Suppressor macrophage treated with lipopolysaccharide for 1 hour (primary cell): ENCODE results near the gene IP6K2.
"Not testable (repeated sequence)": the region's sequence is repeated elsewhere in the genome, so short reads cannot be mapped to it uniquely, and the experiment has no call there.

Experiments used
- DNase-seq, 3 donors: peaks; one replicate each; pipeline ENCODE4 v3.0.0-alpha.2; 2020 to 2022

The IP6K2 gene, protein sequence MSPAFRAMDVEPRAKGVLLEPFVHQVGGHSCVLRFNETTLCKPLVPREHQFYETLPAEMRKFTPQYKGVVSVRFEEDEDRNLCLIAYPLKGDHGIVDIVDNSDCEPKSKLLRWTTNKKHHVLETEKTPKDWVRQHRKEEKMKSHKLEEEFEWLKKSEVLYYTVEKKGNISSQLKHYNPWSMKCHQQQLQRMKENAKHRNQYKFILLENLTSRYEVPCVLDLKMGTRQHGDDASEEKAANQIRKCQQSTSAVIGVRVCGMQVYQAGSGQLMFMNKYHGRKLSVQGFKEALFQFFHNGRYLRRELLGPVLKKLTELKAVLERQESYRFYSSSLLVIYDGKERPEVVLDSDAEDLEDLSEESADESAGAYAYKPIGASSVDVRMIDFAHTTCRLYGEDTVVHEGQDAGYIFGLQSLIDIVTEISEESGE

DNA sequence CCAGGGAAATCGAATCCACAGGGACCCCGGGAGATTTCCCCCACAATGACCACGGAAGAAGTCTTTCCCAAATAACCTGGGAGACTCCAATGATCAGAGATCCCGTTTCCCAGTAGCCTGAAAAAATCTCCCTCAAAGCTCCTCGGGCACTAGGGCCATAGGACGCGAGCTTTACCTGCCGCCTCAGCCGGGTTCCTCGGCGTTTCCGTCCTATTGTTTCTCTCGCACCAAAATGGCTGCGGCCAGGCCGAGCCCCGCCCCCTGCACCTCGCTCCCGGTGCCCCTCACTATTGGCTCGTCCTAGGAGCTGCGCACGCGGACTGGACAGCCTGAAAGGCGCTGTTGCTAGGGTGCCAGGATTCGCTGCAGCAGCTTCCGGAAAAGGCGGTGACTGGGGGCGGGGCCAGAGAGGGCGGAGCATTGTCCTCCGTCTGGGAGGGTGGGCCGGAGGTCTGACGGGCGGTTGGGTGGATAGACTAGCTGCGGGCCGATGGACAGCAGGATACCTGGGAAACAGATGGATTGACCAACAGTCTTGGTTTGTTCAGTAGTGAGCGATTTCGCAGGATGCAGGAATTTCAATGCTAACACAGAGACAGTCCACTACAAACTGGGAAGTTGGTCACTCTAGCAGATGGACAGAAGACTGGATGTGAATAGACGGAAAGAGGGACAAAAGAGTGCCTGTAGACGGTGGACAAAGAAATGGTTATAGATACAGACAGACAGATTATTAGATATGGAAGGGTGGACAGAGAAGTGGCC is at the start of gene IP6K2:
Gene IP6K2, minus strand, starts transcription at position 240 of the 765 bp plus-strand sequence. CDS start 21,930 bp downstream, outside the sequence.
- DNase-seq, result peak; percentile 99

DNA sequence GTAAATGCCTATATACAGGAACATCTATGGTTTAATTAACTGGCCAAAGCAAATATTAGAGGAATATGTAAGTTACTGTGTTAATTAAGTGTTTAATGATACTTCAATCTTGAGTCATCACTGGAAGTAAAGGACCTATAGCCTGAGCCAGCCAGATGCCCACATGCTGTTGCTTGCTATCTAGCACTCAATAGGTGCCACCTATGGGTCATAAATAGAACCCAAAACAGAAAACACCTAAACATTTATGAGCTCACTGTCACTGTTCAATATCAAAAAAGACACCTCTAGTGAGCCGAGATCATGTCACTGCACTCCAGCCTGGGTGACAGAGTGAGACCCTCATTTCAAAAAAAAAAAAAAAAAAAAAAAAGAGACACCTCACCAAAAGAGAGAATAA is 48.4 kb upstream of the IP6K2 start:
- peak in 2 of 3 donors; percentile 29 to 31 for DNase-seq

DNA sequence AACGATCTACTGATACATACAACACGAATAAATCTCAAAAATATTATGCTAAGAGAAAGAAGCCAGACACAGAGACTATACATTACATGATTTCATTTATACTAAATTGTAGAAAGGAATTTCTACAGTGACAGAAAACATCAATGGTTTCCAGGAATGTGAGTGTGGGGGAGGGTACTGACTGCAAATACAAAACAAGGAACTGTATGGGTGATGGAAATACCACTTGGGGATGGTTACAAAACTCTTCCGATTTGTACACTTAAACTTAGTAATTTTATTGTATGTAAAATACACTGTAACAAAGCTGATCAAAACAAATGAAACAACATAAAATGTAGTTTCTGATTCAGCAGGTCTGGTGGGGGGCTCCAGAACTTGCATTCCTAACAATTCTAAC is 45.8 kb upstream of the IP6K2 start:
- DNase-seq, result peak; percentile 34 to 60 (median 44)

DNA sequence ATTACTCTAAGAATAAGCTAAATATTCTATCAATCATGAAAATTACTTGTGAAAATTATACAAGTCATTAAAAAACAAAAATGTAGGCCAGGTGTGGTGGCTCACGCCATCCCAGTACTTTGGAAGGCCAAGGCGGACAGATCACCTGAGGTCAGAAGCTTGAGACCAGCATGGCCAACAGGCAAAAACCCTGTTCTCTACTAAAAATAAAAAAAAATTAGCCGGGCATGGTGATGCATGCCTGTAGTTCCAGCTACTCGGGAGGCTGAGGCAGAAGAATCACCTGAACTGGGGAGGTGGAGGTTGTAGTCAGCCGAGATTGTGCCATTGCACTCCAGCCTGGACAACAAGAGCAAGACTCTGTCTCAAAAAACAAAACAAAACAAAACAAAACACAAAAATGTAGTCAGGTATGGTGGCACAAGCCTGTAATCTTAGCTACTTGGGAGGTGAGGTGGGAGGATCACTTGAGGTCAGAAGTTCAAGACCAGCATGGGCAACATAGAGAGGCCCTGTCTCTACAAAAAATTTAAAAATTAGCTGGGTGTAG is 43.0 kb upstream of the IP6K2 start:
- DNase-seq, result not testable (repeated sequence)

DNA sequence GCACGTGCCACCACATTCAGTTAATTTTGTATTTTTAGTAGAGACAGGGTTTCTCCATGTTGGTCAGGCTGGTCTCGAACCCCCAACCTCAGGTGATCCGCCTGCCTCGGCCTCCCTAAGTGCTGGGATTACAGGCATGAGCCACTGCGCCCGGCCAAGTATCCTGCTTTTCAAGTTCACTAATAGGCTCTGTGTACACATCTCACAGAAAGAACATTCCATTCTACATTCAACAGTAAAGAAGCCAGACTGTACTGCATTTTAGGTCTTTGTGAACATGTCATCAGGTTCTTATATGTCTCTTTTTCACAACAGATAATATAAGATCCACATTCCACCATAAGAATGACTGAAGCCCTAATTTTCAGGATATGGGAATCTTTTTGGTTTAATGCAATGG is 42.5 kb upstream of the IP6K2 start:
- DNase-seq, result not testable (repeated sequence)

DNA sequence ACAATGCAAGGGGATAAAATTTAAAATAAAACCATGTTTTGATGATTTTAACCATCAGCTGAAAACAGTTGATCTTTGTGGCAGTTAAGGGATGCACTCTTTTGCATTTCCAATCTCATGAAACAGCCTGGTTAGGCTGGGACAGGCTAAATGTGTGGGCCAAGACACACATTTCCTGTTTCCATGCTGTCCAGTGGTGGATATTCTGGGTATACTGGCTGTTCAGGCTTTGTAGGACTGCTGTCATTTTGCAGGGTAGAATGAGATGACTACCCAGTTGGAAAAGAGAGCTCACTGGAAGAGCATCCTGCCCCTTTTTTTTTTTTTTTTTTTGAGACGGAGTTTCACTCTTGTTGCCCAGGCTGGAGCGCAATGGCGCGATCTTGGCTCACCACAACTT is 42.0 kb upstream of the IP6K2 start:
- DNase-seq, result no peak

DNA sequence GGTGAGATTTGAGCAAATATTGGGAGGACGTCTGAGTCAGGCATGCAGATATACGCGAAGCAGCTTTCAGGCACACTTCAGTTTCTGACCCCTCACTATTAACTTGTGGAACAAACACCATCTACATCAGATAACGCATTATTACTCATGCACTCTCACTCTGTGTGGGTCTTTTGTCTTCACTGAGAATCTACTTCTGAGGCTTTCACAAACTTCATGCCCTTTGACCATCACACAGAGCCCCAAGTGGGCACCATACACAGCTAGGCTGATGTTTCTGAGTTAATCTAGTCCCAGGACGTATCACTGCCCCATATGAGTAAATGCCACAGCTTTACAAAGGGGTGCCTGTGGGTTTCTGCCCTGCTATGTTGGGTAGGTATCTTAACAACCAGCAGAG is 39.6 kb upstream of the IP6K2 start:
- no peak for DNase-seq

DNA sequence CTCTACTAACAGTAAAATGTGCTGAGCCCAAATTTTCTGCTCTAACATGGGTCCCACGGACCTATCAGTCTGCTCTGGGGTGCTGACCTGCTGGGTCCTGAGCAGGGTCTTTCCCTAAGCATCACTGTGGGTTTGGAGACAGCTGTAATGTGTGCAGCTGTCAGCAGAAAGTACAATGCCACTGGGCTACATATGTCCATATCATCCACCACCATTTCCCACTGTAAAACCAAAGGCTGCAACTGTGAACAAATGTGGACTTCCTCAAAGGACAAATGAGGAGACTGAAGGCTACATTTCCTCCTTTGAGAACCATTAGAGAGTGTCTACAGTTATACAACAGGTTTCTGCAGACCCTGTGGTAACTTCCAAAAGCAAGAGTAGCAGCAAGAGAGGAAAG is 33.8 kb upstream of the IP6K2 start:
- peak; percentile 36 to 56 (median 44) for DNase-seq

DNA sequence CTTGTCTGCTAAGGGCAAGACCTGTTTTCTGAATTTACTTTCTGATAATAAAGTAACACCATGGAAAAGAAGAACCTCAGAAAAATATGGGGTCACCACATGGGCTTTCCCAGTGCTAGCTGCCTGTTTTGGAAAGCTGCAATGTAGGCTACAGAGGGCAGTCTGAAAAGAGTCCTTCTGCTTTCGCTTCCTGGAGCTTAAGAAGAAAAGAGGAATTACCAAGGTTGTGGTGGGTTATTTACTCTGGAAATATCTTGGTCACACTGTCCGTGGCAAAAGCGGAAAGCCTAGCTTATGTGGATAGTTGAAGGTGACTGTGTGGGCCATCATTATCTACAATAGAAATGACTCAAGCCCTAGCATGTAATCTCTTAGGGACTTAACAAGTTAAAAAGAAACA is 31.7 kb upstream of the IP6K2 start:
- peak; percentile 89 to 97 (median 96) for DNase-seq

DNA sequence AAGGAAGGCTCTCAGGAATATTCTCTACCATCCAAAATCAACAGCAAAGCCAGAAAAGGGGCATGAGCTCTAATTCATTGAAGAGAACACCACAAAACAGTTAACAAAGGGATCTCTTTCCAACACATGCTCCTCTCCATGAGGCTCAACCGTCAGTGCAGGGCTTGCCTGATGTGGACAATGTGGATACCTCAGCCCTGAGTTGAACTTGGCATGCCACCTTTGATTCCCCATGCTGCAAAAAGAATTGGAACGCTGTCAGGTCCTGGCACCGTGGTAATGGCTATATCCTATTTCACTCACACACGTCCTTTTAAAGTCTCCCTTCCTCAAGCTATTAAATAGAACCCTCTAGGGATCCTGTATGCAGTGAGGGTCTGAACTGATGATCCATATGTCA is 30.7 kb upstream of the IP6K2 start:
- no peak for DNase-seq

DNA sequence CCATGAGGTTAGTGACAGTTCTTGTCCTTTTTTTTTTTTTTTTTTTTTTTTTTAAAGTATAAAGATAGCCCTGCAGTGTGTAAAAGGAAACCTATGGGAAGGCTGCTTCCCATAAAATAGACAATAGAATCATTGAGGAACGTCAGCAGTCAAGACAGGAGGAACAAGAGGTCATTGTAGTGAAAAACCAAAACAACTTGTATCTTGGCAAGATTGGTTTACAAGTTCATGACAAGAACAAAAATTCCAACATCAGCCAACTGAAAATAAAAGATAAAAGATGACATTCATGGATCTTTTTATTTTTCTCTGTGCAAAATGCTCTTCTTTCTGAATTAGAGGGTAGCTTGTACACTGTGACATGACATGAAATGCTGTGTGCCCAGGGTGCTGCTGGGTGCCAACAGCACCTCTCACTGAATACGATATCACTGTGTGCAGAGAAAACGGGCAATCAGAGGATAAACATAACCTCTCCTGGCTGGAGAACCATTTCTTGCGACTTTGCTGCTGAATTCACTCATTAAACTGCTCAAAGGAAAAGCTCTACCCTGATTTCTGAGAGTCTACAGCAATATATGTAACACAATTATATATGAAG is 30.1 kb upstream of the IP6K2 start:
- peak in 1 of 3 donors; percentile 33 for DNase-seq

DNA sequence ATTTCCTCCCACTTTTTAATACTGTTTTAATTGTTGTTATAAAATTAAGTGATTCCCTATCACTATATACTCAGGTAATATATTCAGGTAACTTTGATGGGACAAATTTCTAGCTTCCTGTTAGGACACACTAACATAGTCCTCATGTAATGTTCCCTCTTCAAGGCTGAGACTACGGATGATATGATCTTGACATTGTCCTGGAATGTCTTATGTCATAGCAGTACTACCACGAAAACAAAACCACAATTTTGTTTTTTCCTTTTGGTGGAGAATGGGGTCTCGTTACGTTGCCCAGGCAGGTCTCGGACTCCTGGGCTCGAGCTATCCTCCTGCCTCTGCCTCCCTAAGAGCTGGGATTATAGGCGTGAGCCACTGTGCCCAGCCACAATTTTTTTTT is 26.8 kb upstream of the IP6K2 start:
- DNase-seq, result no peak

DNA sequence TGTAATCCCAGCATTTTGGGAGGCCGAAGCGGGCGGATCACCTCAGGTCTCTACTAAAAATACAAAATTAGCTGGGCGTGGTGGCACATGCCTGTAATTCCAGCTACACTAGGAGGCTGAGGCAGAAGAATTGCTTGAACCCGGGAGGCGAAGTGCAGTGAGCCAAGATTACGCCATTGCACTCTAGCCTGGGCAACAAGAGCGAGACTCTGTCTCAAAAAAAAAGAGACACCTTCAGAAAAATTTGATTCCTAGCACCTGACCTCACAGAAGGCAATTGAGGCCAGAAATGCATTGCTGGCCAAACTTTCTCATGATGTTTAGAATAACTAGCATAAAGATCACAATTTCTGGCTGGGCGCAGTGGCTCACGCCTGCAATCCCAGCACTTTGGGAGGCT is 24.2 kb upstream of the IP6K2 start:
- DNase-seq, result not testable (repeated sequence)

DNA sequence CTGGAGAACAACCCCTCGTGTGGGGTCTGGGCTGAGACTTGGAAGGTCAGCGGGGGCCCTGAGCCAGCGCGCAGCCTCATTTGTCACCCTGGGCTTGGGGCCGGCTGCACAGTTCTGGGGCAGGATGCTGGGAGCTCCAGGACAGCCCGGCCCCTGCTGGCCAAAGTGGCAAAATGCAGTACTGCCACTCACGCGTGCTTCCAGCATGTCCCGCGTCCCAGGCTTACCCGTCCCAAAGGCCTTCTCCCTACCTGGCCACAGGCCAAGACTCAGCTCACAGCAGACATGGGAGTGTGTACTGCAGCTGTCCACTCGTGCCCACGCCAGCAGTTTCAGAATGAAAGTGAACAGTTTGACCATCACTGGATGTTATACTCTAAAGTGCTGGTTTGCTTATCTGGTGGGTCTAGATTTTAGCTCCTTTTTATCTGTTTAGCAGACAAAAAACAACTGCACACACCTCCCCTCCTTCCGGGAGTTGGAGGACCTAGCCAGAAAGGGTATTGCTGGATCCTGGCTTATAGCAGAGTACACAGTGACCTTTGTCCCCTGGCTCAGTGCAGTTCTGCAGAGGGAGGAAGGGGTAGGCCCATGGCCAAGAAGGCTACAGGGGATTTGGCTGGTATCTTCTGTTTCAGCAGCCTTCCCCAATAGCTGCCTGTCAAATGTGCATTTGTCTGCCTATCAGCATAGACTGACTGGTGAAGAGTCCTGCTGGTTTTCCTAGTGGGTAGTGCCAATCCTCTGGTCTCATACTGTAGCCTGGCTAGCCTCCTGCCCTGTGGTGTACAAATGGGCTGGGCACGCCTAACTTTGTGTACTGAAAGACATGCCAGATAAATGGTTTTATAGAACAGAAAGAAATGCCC is 23.2 kb upstream of the IP6K2 start:
- peak; percentile 73 to 84 (median 77) for DNase-seq

DNA sequence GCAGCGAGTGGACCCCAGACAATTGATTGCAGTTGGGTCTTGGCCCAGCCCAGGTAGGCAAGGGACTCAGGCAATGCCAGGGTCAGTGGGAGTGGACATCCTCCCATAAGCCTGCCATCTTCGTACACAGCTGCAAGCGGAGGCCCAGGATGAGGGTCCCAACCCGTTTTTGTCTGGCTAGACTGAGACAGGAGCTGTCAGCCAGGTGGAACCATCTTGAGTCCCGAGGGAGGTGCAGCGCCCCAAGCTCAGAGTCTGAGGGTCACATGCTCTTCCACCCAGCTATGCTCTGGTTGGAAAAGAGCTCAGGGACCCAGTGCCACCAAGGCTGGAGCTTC is 22.6 kb upstream of the IP6K2 start:
- DNase-seq, result no peak

DNA sequence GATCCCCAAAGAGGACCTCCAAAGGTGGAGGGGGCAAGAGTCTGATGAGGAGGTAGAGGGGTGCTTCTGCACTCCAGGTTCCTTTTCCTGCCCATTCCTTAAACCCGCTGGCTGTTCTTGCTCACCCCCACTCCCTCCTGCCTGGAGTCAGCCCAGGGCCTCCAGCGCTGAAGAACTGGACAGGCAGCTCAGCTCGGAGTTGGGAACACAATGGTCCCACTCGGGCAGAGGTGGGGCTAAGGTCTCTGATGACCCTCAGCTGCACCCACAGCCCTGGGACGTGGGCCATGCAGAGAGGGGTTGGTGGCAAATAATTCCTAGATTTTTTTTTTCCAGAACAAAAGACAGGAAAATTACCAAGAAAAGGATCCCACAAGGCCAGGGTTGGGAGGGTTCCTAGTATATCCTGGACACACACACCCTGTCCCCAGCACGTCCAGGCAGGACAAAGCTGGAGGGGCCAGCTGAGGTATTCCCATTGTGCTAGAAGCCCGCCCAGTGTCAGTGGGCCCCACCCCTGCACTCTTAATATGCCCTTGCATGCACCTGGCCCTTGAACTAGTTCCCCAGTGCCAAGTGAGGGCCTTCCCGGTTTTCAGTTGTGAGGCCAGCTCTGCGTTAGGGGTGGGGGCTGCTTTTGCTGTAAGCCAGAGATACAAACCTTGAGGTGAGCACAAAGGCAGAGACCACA is 22.1 kb upstream of the IP6K2 start:
- no peak for DNase-seq

DNA sequence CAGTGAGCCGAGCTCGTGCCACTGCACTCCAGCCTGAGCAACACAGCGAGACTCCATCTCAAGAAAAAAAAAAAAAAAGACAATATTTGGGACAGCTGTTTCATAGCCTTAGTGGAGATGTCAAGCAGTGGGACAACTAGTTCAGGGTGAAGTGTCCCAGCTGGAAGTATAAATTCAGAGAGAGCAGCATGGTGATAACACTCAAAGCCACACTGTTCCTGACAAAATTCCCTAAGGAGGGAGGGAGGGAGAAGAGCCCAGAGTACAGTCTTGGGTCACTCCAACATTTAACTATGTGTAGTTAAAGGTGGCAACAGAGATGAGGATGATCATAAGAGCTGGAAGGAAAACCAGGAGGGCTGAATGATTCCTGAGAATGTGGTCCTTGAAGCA is 21.1 kb upstream of the IP6K2 start:
- no peak for DNase-seq

DNA sequence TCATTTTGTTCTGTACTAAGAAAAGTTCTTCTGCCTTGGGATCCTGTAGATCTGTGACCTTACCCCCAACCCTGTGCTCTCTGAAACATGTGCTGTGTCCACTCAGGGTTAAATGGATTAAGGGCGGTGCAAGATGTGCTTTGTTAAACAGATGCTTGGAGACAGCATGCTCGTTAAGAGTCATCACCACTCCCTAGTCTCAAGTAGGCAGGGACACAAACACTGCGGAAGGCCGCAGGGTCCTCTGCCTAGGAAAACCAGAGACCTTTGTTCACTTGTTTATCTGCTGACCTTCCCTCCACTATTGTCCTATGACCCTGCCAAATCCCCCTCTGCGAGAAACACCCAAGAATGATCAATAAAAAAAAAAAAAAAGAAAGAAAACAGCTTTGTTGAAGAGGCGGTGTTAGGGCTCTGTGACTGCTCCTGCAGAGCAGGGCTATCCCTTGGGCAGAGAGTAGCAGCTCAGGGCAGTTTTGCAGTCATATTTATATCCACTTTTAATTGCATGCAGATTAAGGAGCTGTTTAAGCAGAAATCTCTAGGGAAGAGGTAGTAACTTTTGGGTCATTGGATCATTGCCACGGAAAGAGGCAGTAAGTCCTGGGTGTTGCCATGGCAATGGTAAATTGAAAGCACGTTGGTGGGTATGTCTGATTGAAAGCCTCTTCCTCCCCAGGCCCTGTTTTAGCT is 18.2 kb upstream of the IP6K2 start:
- DNase-seq, result not testable (repeated sequence)

DNA sequence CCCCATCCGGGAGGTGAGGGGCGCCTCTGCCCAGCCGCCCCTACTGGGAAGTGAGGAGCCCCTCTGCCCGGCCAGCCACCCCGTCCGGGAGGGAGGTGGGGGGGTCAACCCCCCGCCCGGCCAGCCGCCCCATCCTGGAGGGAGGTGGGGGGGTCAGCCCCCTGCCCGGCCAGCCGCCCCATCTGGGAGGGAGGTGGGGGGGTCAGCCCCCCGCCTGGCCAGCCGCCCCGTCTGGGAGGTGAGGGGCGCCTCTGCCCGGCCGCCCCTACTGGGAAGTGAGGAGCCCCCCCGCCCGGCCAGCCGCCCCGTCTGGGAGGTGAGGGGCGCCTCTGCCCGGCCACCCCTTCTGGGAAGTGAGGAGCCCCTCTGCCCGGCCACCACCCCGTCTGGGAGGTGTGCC is 17.5 kb upstream of the IP6K2 start:
- DNase-seq, result not testable (repeated sequence)

DNA sequence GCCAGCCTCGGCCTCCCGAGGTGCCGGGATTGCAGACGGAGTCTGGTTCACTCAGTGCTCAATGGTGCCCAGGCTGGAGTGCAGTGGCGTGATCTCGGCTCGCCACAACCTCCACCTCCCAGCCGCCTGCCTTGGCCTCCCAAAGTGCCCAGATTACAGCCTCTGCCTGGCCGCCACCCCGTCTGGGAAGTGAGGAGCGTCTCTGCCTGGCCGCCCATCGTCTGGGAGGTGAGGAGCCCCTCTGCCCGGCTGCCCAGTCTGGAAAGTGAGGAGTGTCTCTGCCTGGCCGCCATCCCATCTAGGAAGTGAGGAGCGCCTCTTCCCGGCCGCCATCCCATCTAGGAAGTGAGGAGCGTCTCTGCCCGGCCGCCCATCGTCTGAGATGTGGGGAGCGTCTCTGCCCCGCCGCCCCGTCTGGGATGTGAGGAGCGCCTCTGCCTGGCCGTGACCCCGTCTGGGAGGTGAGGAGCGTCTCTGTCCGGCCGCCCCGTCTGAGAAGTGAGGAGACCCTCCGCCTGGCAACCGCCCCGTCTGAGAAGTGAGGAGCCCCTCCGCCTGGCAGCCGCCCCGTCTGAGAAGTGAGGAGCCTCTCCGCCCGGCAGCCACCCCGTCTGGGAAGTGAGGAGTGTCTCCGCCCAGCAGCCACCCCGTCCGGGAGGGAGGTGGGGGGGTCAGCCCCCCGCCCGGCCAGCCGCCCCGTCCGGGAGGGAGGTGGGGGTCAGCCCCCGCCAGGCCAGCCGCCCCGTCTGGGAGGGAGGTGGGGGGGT is 16.9 kb upstream of the IP6K2 start:
- DNase-seq, result not testable (repeated sequence)
